HG02943 (cell line): ENCODE data around the gene CHIA.

Source experiments
- ATAC-seq: cut with Tn5 transposase; IDR thresholded peaks from one replicate; pipeline ENCODE4 v1.9.1; 2021; ENCODE audit warnings: mild to moderate bottlenecking, low read depth, moderate library complexity; ENCODE audit not compliant: unreplicated experiment

Gene CHIA

DNA sequence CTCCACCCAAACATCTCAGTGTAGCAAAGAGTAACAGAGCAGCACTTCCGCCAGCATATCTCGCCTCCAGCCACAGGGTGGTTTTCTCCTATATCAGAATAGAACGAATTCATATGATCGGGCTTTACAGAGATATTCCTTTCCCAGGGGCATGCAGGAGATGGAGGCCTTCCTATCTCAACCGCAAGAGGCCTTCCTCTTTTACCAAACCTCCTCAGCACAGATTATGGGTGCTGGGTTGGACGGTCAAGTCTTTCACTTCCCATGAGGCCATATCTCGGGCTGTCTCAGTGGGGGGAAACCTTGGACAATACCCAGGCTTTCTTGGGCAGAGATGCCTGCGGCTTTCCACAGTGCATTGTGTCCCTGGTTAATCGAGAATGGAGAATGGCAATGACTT is 71.1 kb downstream of the CHIA start:
- no peak for ATAC-seq

DNA sequence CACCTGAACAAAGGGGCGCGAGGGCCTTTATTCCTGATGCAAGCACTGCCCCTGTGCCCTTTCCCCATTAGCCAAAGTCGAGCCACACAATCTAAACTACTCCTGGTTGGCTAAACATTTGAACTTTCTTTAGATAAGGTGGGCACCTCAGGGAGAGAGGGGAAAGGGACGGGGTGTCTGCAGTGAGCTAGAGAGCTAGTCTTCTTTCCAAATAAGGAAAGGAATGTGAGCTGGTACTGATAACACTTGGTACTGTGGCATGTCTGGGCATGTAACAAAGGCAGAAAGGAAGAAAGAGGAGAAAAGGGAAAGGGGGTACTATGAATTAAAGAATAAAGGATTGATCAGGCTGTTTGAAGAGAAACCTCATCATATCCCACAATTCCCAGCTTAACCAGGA is 74.0 kb downstream of the CHIA start:
- no peak for ATAC-seq

DNA sequence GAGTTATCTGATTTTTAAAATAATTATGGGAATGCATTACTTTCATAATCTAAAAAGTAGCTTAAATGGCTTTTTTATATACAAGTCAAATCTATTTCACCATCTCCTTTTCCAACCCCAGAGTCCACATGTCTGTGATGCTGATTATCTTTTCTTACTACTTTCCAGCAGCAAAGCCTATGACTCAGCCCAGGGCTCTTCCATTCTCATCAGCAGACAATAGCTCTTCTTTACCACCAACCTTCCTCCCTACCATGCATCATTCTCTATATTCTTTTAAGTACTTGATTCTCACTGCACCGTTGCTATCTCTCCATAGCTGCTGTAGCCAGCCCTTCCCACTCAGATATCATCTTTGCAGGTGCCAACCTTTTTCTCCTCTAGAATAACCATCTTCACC is 75.6 kb downstream of the CHIA start:
- ATAC-seq, result no peak

DNA sequence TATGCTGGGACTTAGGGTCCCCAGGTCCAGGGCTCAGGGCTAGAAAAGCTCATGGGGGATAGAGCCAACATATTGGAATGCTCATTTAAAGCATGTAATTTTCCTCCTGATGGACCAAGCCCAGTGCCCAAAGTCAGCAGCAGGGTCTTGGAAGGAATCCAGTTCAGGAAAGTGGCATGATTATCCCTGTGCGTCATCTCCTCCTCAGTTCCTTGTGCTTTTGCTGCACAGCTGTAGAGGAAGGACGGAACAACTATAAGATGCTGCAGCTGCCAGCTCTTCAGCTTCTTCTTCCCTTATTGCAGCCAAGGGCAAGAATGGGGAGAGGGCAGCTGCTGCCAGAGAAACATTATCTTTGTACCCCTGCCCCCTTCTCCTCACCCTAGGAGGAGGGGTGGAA is 78.5 kb downstream of the CHIA start:
- no peak for ATAC-seq

DNA sequence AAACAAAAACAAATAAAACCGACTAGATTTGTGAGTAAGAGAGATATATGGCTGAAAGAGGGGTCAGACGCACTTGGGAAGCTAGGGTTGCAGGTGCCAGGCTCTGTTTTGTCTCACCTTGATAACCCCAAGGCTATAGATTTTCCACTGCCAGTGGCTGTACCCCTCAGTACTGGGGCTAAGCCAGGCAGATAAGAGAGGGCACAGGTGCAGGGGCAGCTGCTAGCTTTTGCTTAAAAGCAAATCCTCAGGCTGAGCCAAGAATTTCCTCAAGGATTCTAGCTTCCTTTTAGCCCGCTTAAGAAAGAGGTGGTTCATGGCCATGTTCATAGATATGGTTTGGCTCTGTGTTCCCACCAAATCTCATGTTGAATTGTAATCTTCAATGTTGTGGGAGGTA is 79.0 kb downstream of the CHIA start:
- ATAC-seq, result no peak
